ENCODE results near the gene G6PD.
"Not testable (repeated sequence)": the region's sequence is repeated elsewhere in the genome, so short reads cannot be mapped to it uniquely, and the experiment has no call there.

DNA sequence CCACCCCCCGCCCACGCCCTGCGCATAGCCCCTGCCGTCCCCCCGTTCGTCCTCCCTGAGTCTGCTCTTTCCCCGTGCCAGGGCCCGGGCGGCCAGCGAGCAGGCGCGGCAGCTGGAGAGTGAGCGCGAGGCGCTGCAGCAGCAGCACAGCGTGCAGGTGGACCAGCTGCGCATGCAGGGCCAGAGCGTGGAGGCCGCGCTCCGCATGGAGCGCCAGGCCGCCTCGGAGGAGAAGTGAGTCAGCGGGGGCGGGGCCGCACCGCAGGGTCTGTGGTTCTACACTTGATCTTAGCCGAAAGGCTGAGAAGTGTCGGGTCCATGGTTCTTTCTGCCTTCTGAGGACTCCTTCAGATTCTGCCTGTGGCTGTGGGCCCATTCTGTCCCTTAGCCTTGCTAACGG is 13.7 kb upstream of the G6PD start:
- TF ChIP-seq, protein P1, sequence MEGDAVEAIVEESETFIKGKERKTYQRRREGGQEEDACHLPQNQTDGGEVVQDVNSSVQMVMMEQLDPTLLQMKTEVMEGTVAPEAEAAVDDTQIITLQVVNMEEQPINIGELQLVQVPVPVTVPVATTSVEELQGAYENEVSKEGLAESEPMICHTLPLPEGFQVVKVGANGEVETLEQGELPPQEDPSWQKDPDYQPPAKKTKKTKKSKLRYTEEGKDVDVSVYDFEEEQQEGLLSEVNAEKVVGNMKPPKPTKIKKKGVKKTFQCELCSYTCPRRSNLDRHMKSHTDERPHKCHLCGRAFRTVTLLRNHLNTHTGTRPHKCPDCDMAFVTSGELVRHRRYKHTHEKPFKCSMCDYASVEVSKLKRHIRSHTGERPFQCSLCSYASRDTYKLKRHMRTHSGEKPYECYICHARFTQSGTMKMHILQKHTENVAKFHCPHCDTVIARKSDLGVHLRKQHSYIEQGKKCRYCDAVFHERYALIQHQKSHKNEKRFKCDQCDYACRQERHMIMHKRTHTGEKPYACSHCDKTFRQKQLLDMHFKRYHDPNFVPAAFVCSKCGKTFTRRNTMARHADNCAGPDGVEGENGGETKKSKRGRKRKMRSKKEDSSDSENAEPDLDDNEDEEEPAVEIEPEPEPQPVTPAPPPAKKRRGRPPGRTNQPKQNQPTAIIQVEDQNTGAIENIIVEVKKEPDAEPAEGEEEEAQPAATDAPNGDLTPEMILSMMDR (IDR thresholded peaks at IDR 0.05; ENCODE audit: extremely low read depth in 1 of 2, insufficient read depth in 1 of 2, low read depth in 1 of 2, low read length in 2 of 2) = not testable (repeated sequence)
- TF ChIP-seq GATA2 (IDR thresholded peaks at IDR 0.05; ENCODE audit: insufficient read depth, insufficient read length, low read depth, low read length); JUN (IDR thresholded peaks at IDR 0.05; ENCODE audit: borderline replicate concordance, insufficient read depth, insufficient read length, low read depth); POLR2A (IDR thresholded peaks at IDR 0.05; ENCODE audit: low read depth, low read length); MYC (IDR thresholded peaks at IDR 0.05; ENCODE audit: low read depth, low read length); POLR2AphosphoS5 (IDR thresholded peaks at IDR 0.05; ENCODE audit: insufficient read depth, low read depth, low read length): not testable (repeated sequence)
- TF ChIP-seq, protein P2, sequence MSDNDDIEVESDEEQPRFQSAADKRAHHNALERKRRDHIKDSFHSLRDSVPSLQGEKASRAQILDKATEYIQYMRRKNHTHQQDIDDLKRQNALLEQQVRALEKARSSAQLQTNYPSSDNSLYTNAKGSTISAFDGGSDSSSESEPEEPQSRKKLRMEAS (IDR thresholded peaks at IDR 0.05; ENCODE audit: insufficient read depth, insufficient read length) = not testable (repeated sequence)
